ENCODE data around the gene CYP26B1.

GRCh38 chr2:72090781-72091482 is 56.7 kb downstream of the CYP26B1 start:
- TF ChIP-seq RNF2 (IDR thresholded peaks at IDR 0.05), result no peak
- TF ChIP-seq MAX (CRISPR knock-in tag; IDR thresholded peaks at IDR 0.05), result no peak
- TF ChIP-seq ZNF830 (CRISPR knock-in tag; IDR thresholded peaks at IDR 0.05), result no peak
- no peak for TF ChIP-seq MEF2A (IDR thresholded peaks at IDR 0.05; ENCODE audit: control insufficient read depth, low read depth, low read length)
- no peak for TF ChIP-seq NONO (IDR thresholded peaks at IDR 0.05; ENCODE audit: low read depth in 2 of 2, low read length in 1 of 2)
- TF ChIP-seq, protein P1, sequence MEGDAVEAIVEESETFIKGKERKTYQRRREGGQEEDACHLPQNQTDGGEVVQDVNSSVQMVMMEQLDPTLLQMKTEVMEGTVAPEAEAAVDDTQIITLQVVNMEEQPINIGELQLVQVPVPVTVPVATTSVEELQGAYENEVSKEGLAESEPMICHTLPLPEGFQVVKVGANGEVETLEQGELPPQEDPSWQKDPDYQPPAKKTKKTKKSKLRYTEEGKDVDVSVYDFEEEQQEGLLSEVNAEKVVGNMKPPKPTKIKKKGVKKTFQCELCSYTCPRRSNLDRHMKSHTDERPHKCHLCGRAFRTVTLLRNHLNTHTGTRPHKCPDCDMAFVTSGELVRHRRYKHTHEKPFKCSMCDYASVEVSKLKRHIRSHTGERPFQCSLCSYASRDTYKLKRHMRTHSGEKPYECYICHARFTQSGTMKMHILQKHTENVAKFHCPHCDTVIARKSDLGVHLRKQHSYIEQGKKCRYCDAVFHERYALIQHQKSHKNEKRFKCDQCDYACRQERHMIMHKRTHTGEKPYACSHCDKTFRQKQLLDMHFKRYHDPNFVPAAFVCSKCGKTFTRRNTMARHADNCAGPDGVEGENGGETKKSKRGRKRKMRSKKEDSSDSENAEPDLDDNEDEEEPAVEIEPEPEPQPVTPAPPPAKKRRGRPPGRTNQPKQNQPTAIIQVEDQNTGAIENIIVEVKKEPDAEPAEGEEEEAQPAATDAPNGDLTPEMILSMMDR (IDR thresholded peaks at IDR 0.05 in 2 of 3, conservative IDR thresholded peaks at IDR 0.05 in 1 of 3; ENCODE audit: insufficient read depth in 2 of 3, low read depth in 1 of 3, low read length in 3 of 3), result no peak
- TF ChIP-seq NBN (IDR thresholded peaks at IDR 0.05; ENCODE audit: low read depth), result no peak
